Prostate gland (tissue), 2 donors: ENCODE data around the gene UGT1A10.

Experiments used
- POLR2A ChIP-seq: fragments of 450-650 bp; IDR thresholded peaks from one replicate; pipeline ENCODE4 v1.6.1; 2016; ENCODE audit warnings: antibody characterized with exemption, mild to moderate bottlenecking
- TF ChIP-seq, protein P1 (sequence below), 4 experiments: fragments of 200-600 bp in 2 of 4; fragments of 450-650 bp in 2 of 4; sonication (generic) in 2 of 4; IDR thresholded peaks; 1 replicate in 3 of 4; 2 replicates in 1 of 4; pipeline ENCODE4 v1.5.1; 2016 to 2019; ENCODE audit warnings: antibody characterized with exemption in 4 of 4, mild to moderate bottlenecking in 2 of 4, moderate library complexity in 2 of 4

DNA sequence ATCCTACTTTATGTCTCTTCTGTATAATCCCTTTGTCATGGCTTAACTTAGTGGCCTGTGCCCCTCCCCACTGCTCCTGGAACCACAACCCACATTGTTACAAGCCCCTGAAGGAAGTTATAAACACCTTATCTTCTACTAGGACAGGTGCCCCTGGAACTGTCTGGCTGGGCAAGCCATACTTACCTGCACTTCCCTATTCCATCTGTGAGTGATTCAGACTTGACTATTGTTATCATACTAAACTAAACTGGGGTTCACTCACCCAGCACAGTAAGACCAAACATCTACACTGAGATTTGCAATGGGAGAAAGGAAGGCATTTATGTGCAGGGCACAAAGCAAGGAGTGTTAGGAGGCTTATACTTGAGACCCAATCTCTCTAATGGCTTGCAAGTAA lies 52.8 kb downstream of the UGT1A10 start:
- TF ChIP-seq, protein P1, sequence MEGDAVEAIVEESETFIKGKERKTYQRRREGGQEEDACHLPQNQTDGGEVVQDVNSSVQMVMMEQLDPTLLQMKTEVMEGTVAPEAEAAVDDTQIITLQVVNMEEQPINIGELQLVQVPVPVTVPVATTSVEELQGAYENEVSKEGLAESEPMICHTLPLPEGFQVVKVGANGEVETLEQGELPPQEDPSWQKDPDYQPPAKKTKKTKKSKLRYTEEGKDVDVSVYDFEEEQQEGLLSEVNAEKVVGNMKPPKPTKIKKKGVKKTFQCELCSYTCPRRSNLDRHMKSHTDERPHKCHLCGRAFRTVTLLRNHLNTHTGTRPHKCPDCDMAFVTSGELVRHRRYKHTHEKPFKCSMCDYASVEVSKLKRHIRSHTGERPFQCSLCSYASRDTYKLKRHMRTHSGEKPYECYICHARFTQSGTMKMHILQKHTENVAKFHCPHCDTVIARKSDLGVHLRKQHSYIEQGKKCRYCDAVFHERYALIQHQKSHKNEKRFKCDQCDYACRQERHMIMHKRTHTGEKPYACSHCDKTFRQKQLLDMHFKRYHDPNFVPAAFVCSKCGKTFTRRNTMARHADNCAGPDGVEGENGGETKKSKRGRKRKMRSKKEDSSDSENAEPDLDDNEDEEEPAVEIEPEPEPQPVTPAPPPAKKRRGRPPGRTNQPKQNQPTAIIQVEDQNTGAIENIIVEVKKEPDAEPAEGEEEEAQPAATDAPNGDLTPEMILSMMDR (IDR thresholded peaks at IDR 0.05): no peak
- TF ChIP-seq POLR2A: no peak
